H1 (cell line): ENCODE measurements around the gene SLC13A2. TPM values are rescaled to one million over a fixed set of nuclear protein-coding genes. Genes with fewer than 3 reads are reported as not detected.

Experiments used
- CTCF ChIA-PET: fragments of 300-600 bp; sonication (Branson Sonifier 250); formaldehyde crosslinking; loops from one replicate; lab custom pipeline; 2021; ENCODE audit not compliant: partially characterized antibody; lab: Charles Lee
- POLR2A ChIA-PET: fragments of 300-600 bp; sonication (Branson Sonifier 250); formaldehyde crosslinking; loops from one replicate; lab custom pipeline; 2021; ENCODE audit warnings: inconsistent platforms; ENCODE audit not compliant: partially characterized antibody; lab: Charles Lee
- DNase-seq, 2 experiments: peaks; one replicate each; pipeline versions ENCODE4 v3.0.0 to v3.0.0-alpha.2; 2010 to 2022; ENCODE audit warnings: low spot score in 2 of 2, low read depth in 1 of 2, mixed read lengths in 1 of 2
- FAIRE-seq: peaks from 2 replicates; lab custom pipeline; 2011; peaks lifted over from hg19 to GRCh38; lab: Jason Lieb, UNC
- H2AFZ ChIP-seq: 2 replicates; pipeline ENCODE4 v1.8.1; 2012; ENCODE audit warnings: low read length, inconsistent platforms
- H2AK5ac ChIP-seq: 2 replicates; pipeline ENCODE4 v1.6.1; 2013; ENCODE audit warnings: low read depth, low read length
- H2BK120ac ChIP-seq: replicated peaks from 2 replicates; pipeline ENCODE3; 2013; ENCODE audit warnings: low read depth, low read length, inconsistent platforms
- H2BK12ac ChIP-seq: 2 replicates; pipeline ENCODE4 v1.6.1; 2013; ENCODE audit warnings: low read depth, low read length
- H2BK15ac ChIP-seq: 2 replicates; pipeline ENCODE4 v1.6.1; 2013; ENCODE audit warnings: low read length
- H2BK20ac ChIP-seq: 2 replicates; pipeline ENCODE4 v1.6.1; 2013; ENCODE audit warnings: low read length
- H2BK5ac ChIP-seq: 2 replicates; pipeline ENCODE4 v1.6.1; 2013; ENCODE audit warnings: low read depth, low read length
- H3K14ac ChIP-seq: 2 replicates; pipeline ENCODE4 v1.6.1; 2013; ENCODE audit warnings: inconsistent platforms; ENCODE audit not compliant: insufficient read length
- H3K18ac ChIP-seq: 2 replicates; pipeline ENCODE4 v1.6.1; 2013; ENCODE audit warnings: low read length; ENCODE audit errors: extremely low read depth
- H3K23ac ChIP-seq: 2 replicates; pipeline ENCODE4 v1.6.1; 2013; ENCODE audit warnings: inconsistent platforms; ENCODE audit not compliant: insufficient read length
- H3K23me2 ChIP-seq: 2 replicates; pipeline ENCODE4 v1.6.1; 2013; ENCODE audit warnings: low read depth, low read length
- H3K27ac ChIP-seq: 2 replicates; pipeline ENCODE4 v1.6.1; 2011; ENCODE audit warnings: low read depth, low read length, inconsistent platforms
- H3K27me3 ChIP-seq, 4 experiments: replicated peaks in 1 of 4; 1 replicate in 1 of 4; 2 replicates in 3 of 4; pipeline versions ENCODE4 v1.6.1 to v1.8.1; 2011 to 2013; ENCODE audit warnings: low read length in 3 of 4, mild to moderate bottlenecking in 3 of 4, inconsistent platforms in 2 of 4, mixed read lengths in 2 of 4, moderate library complexity in 1 of 4; ENCODE audit not compliant: control insufficient read depth in 3 of 4, insufficient read depth in 3 of 4; ENCODE audit errors: extremely low read depth in 1 of 4
- H3K36me3 ChIP-seq, 4 experiments: 2 replicates each; pipeline versions ENCODE4 v1.6.1 to v1.8.1; 2011 to 2013; ENCODE audit warnings: mild to moderate bottlenecking in 4 of 4, low read length in 3 of 4, moderate library complexity in 2 of 4, control low read depth in 1 of 4, inconsistent platforms in 1 of 4; ENCODE audit not compliant: insufficient read depth in 4 of 4, control insufficient read depth in 2 of 4
- H3K4ac ChIP-seq: replicated peaks from 2 replicates; pipeline ENCODE3; 2013; ENCODE audit warnings: low read length, low read depth, mixed read lengths, inconsistent platforms; ENCODE audit not compliant: insufficient read length
- H3K4me1 ChIP-seq, 4 experiments: replicated peaks in 1 of 4; 1 replicate in 1 of 4; 2 replicates in 3 of 4; pipeline versions ENCODE4 v1.6.1 to v1.8.1; 2011 to 2013; ENCODE audit warnings: low read length in 3 of 4, inconsistent platforms in 2 of 4, mixed read lengths in 1 of 4; ENCODE audit not compliant: insufficient read depth in 4 of 4, control insufficient read depth in 3 of 4
- H3K4me2 ChIP-seq, 2 experiments: 2 replicates each; pipeline versions ENCODE4 v1.6.1 to v1.8.1; 2011 to 2013; ENCODE audit warnings: low read depth in 2 of 2, low read length in 2 of 2, control low read depth in 1 of 2, inconsistent platforms in 1 of 2, mild to moderate bottlenecking in 1 of 2; ENCODE audit not compliant: insufficient read depth in 1 of 2
- H3K4me3 ChIP-seq, 4 experiments: fragments of 200-600, 300-600 bp in 1 of 4; sonication (generic), shearing (Covaris generic), sonication (Bioruptor Twin) in 1 of 4; 2 replicates each; pipeline versions ENCODE4 v1.5.1 to v1.8.1; 2011 to 2016; ENCODE audit warnings: low read length in 4 of 4, low read depth in 3 of 4, control low read depth in 2 of 4, inconsistent platforms in 2 of 4, mild to moderate bottlenecking in 2 of 4, mixed read lengths in 1 of 4, moderate library complexity in 1 of 4; ENCODE audit not compliant: insufficient read depth in 2 of 4; ENCODE audit errors: extremely low read depth in 1 of 4
- H3K56ac ChIP-seq: replicated peaks from 2 replicates; pipeline ENCODE3; 2013; ENCODE audit warnings: low read depth, mild to moderate bottlenecking, mixed read lengths, low read length, inconsistent platforms; ENCODE audit not compliant: insufficient read length
- H3K79me1 ChIP-seq: 2 replicates; pipeline ENCODE4 v1.6.1; 2013; ENCODE audit warnings: low read depth, low read length, control low read depth
- H3K79me2 ChIP-seq, 2 experiments: 2 replicates each; pipeline versions ENCODE4 v1.6.1 to v1.8.1; 2012 to 2013; ENCODE audit warnings: low read length in 2 of 2, mild to moderate bottlenecking in 2 of 2, inconsistent platforms in 1 of 2; ENCODE audit not compliant: insufficient read depth in 2 of 2, control insufficient read depth in 1 of 2
- H3K9ac ChIP-seq, 4 experiments: replicated peaks in 1 of 4; 1 replicate in 1 of 4; 2 replicates in 3 of 4; pipeline versions ENCODE4 v1.6.1 to v1.8.1; 2011 to 2013; ENCODE audit warnings: low read depth in 3 of 4, low read length in 3 of 4, control low read depth in 2 of 4, mild to moderate bottlenecking in 2 of 4, moderate library complexity in 2 of 4, inconsistent platforms in 1 of 4; ENCODE audit errors: extremely low read depth in 1 of 4
- H3K9me3 ChIP-seq, 2 experiments: 2 replicates each; pipeline versions ENCODE4 v1.6.1 to v1.8.1; 2012 to 2013; ENCODE audit warnings: mild to moderate bottlenecking in 2 of 2, moderate library complexity in 2 of 2, control low read depth in 1 of 2, inconsistent platforms in 1 of 2, low read depth in 1 of 2, low read length in 1 of 2, mixed read lengths in 1 of 2; ENCODE audit not compliant: insufficient read depth in 2 of 2
- H4K20me1 ChIP-seq, 2 experiments: replicated peaks in 1 of 2; 2 replicates each; pipeline versions ENCODE3 to v1.8.1; 2011 to 2013; ENCODE audit warnings: inconsistent platforms in 2 of 2, low read length in 2 of 2, mild to moderate bottlenecking in 1 of 2; ENCODE audit not compliant: insufficient read depth in 2 of 2, control insufficient read depth in 1 of 2
- H4K5ac ChIP-seq: 2 replicates; pipeline ENCODE4 v1.6.1; 2013; ENCODE audit warnings: low read length, low read depth, mixed read lengths, inconsistent platforms; ENCODE audit not compliant: insufficient read length
- H4K8ac ChIP-seq: 2 replicates; pipeline ENCODE4 v1.8.0; 2013; ENCODE audit warnings: mild to moderate bottlenecking, moderate library complexity, low read length, inconsistent platforms; ENCODE audit not compliant: insufficient read depth; ENCODE audit errors: extremely low read depth
- H4K91ac ChIP-seq: replicated peaks from 2 replicates; pipeline ENCODE3; 2013; ENCODE audit warnings: low read length, mixed read lengths, inconsistent platforms; ENCODE audit not compliant: insufficient read length
- ASH2L ChIP-seq: fragments of 200-600, 300-600 bp; sonication (generic); IDR thresholded peaks from one replicate; pipeline ENCODE4 v1.7.1; 2017; ENCODE audit warnings: low read length
- CTBP2 ChIP-seq: IDR thresholded peaks from 2 replicates; pipeline ENCODE4 v1.7.0; 2011; ENCODE audit warnings: borderline replicate concordance, mild to moderate bottlenecking, moderate library complexity, mixed read lengths, low read length; ENCODE audit not compliant: insufficient read depth, insufficient read length
- NANOG ChIP-seq: IDR thresholded peaks from 2 replicates; pipeline ENCODE4 v1.6.1; 2011; ENCODE audit warnings: low read length, low read depth, mild to moderate bottlenecking, inconsistent platforms; ENCODE audit not compliant: insufficient read depth, poor library complexity, severe bottlenecking
- NRF1 ChIP-seq: IDR thresholded peaks from 2 replicates; pipeline ENCODE4 v1.6.1; 2011; ENCODE audit warnings: mild to moderate bottlenecking, low read depth, low read length, improper control_type of control experiment
- RAD21 ChIP-seq, 2 experiments: IDR thresholded peaks in 1 of 2; conservative IDR thresholded peaks in 1 of 2; 2 replicates each; pipeline ENCODE4 v1.6.1; 2011; ENCODE audit warnings: low read depth in 2 of 2, low read length in 2 of 2, improper control_type of control experiment in 1 of 2, inconsistent platforms in 1 of 2, mild to moderate bottlenecking in 1 of 2, moderate library complexity in 1 of 2
- SP2 ChIP-seq: IDR thresholded peaks from 2 replicates; pipeline ENCODE4 v1.6.1; 2012; ENCODE audit warnings: mild to moderate bottlenecking, low read length, inconsistent platforms
- TEAD4 ChIP-seq: IDR thresholded peaks from 2 replicates; pipeline ENCODE4 v1.6.1; 2012; ENCODE audit warnings: low read depth, low read length, inconsistent platforms, mixed read lengths
- YY1 ChIP-seq: IDR thresholded peaks from 2 replicates; pipeline ENCODE4 v1.6.1; 2011; ENCODE audit warnings: low read depth, mild to moderate bottlenecking, low read length
- WGBS, 2 experiments: shearing (Covaris generic) in 1 of 2; methylation state at CpG; one replicate each; pipeline versions ENCODE4 v1.1.6 to v1.1.7; 2013 to 2015; ENCODE audit warnings: low lambda C conversion rate in 2 of 2, mixed read lengths in 2 of 2, inconsistent platforms in 1 of 2, low coverage in 1 of 2, missing lambda C conversion rate in 1 of 2; ENCODE audit not compliant: insufficient replicate concordance in 2 of 2, insufficient coverage in 1 of 2, insufficient read length in 1 of 2; ENCODE audit errors: extremely low coverage in 1 of 2, missing lambda C conversion rate in 1 of 2; 5-methylcytosine and 5-hydroxymethylcytosine counted together
- polyA plus RNA-seq, 7 experiments: library from polyadenylated mRNA; depleted of rRNA in 3 of 7; stranded (reverse) in 5 of 7; unstranded in 2 of 7; fragments of >200 nt in 5 of 7; fragments of 200-250 nt in 2 of 7; gene quantifications; 1 replicate in 5 of 7; 2 replicates in 1 of 7; 4 replicates in 1 of 7; pipeline versions ENCODE4 v1.2.1 to v1.2.3, GENCODE V29; 2011 to 2013; ENCODE audit warnings: missing spikeins in 2 of 7, mixed read lengths in 2 of 7
- total RNA-seq: library from RNA; stranded (reverse); fragmentation: NEBNext Ultra II Directional; extraction: Animal tissue kit (Norgen Biotek cat#: 25700); gene quantifications from 2 replicates; pipeline ENCODE4 v1.2.1, GENCODE V29; 2021
- TF ChIP-seq, protein P1 (sequence below): IDR thresholded peaks from 2 replicates; pipeline ENCODE4 v1.6.1; 2011; ENCODE audit warnings: low read length, improper control_type of control experiment

The SLC13A2 gene
- total and polyA plus RNA-seq, 2 of the 8 experiments (the other 6 are each of a cell fraction or from before 2014, with no cell fraction given), result not detected

GRCh38 chr17:28491860-28492259 lies 18.4 kb downstream of the SLC13A2 start:
- no peaks in the 10 kb centered on the region for H4K20me1 ChIP-seq
- H3K9ac ChIP-seq, result no peak overlapping the region
- no peak overlapping the region for H2BK5ac ChIP-seq
- ChIA-PET POLR2A (no interaction called here), CTCF (interaction anchor here (0.9 to 21.4 kb wide), 6 partner anchors 27 to 51 kb away, joined by 3 to 547 read pairs (median 4); no protein-coding TSS in a partner anchor)
- H4K5ac ChIP-seq, result no peak overlapping the region
- no peaks in the 10 kb centered on the region for H3K4me1 ChIP-seq
- H3K27ac ChIP-seq, result no peak overlapping the region
- no peak overlapping the region for H2AFZ ChIP-seq
- H2BK120ac ChIP-seq, result no peak overlapping the region
- H3K4ac ChIP-seq, result no peak overlapping the region
- H3K9me3 ChIP-seq, result no peaks in the 10 kb centered on the region
- H4K91ac ChIP-seq, result no peak overlapping the region
- H3K4me2 ChIP-seq, result no peak overlapping the region
- H2AK5ac ChIP-seq, result no peak overlapping the region
- FAIRE-seq (no peak), DNase-seq (no peak)
- no peak overlapping the region for H3K4me3 ChIP-seq
- no peak overlapping the region for H3K14ac ChIP-seq
- no peaks in the 10 kb centered on the region for H3K23me2 ChIP-seq
- no peaks in the 10 kb centered on the region for H3K79me2 ChIP-seq
- no peaks in the 10 kb centered on the region for H3K27me3 ChIP-seq
- H4K8ac ChIP-seq, result no peak overlapping the region
- H2BK15ac ChIP-seq, result no peak overlapping the region
- H3K23ac ChIP-seq, result no peak overlapping the region
- H3K56ac ChIP-seq, result no peak overlapping the region
- no peaks in the 10 kb centered on the region for H3K79me1 ChIP-seq
- no peak overlapping the region for H2BK12ac ChIP-seq
- WGBS, 2 experiments, result 96% methylated on average over 3 of the region's 3 CpGs; no CpG with 5 or more reads in 1 of the 2 experiments
- TF ChIP-seq TEAD4 (no peak), NANOG (no peak), ASH2L (no peak), NRF1 (no peak), CTBP2 (no peak), RAD21 (IDR thresholded peaks at IDR 0.05 in 1 of 2, conservative IDR thresholded peaks at IDR 0.05 in 1 of 2; ENCODE audit: low read depth in 2 of 2, low read length in 2 of 2) (no peak), YY1 (no peak), SP2 (no peak)
- TF ChIP-seq, protein P1, sequence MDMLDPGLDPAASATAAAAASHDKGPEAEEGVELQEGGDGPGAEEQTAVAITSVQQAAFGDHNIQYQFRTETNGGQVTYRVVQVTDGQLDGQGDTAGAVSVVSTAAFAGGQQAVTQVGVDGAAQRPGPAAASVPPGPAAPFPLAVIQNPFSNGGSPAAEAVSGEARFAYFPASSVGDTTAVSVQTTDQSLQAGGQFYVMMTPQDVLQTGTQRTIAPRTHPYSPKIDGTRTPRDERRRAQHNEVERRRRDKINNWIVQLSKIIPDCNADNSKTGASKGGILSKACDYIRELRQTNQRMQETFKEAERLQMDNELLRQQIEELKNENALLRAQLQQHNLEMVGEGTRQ, result no peak
- TF ChIP-seq, all 59 proteins: peak for 0
- Histone ChIP-seq H3K18ac (no peak overlapping the region), H3K36me3 (no peaks in the 10 kb centered on the region), H2BK20ac (no peak overlapping the region)
